LoVo (cell line): Measurements from ENCODE around the gene ARHGEF28.

ENCODE experiments used
- DNase-seq: peaks from one replicate; pipeline ENCODE4 v3.0.0-alpha.2; 2016; ENCODE audit warnings: low spot score

Gene ARHGEF28

GRCh38 chr5:73857446-73857845 lies 231.4 kb downstream of the ARHGEF28 start:
- no peak for DNase-seq

- no peak for DNase-seq
Observed at GRCh38 chr5:73858054-73858453, 232.1 kb downstream of the ARHGEF28 start.

- no peak for DNase-seq
Observed at GRCh38 chr5:73858776-73859175, 232.8 kb downstream of the ARHGEF28 start.

GRCh38 chr5:73859696-73860095 lies 233.7 kb downstream of the ARHGEF28 start:
- DNase-seq = no peak

- DNase-seq = no peak
Observed at GRCh38 chr5:73861313-73861988, 235.5 kb downstream of the ARHGEF28 start.

- no peak for DNase-seq
Observed at GRCh38 chr5:73862796-73863195, 236.8 kb downstream of the ARHGEF28 start.

GRCh38 chr5:73863876-73864275 lies 237.9 kb downstream of the ARHGEF28 start:
- DNase-seq = no peak

- no peak for DNase-seq
Observed at GRCh38 chr5:73865315-73865714, 239.3 kb downstream of the ARHGEF28 start.

- DNase-seq = no peak
Observed at GRCh38 chr5:73867345-73868335, 241.6 kb downstream of the ARHGEF28 start.

- no peak for DNase-seq
Observed at GRCh38 chr5:73883646-73884045, 257.6 kb downstream of the ARHGEF28 start.

GRCh38 chr5:73887688-73888087 lies 261.7 kb downstream of the ARHGEF28 start:
- no peak for DNase-seq

- DNase-seq = no peak
Observed at GRCh38 chr5:73890569-73890968, 264.6 kb downstream of the ARHGEF28 start.

- DNase-seq = no peak
Observed at GRCh38 chr5:73892218-73892617, 266.2 kb downstream of the ARHGEF28 start.

- DNase-seq = no peak
Observed at GRCh38 chr5:73892806-73893205, 266.8 kb downstream of the ARHGEF28 start.

- DNase-seq = no peak
Observed at GRCh38 chr5:73893813-73894212, 267.8 kb downstream of the ARHGEF28 start.

- no peak for DNase-seq
Observed at GRCh38 chr5:73894860-73895259, 268.9 kb downstream of the ARHGEF28 start.

- DNase-seq = no peak
Observed at GRCh38 chr5:73895471-73895870, 269.5 kb downstream of the ARHGEF28 start.

GRCh38 chr5:73896097-73896496 lies 270.1 kb downstream of the ARHGEF28 start:
- DNase-seq = no peak

GRCh38 chr5:73896668-73897067 lies 270.7 kb downstream of the ARHGEF28 start:
- DNase-seq = no peak

GRCh38 chr5:73897893-73898292 lies 271.9 kb downstream of the ARHGEF28 start:
- no peak for DNase-seq

GRCh38 chr5:73899055-73899454 lies 273.1 kb downstream of the ARHGEF28 start:
- DNase-seq = no peak

GRCh38 chr5:73899916-73900315 lies 273.9 kb downstream of the ARHGEF28 start:
- no peak for DNase-seq

GRCh38 chr5:73900566-73900965 lies 274.6 kb downstream of the ARHGEF28 start:
- DNase-seq = no peak
